ENCODE results near the gene SLC16A9.

DNA sequence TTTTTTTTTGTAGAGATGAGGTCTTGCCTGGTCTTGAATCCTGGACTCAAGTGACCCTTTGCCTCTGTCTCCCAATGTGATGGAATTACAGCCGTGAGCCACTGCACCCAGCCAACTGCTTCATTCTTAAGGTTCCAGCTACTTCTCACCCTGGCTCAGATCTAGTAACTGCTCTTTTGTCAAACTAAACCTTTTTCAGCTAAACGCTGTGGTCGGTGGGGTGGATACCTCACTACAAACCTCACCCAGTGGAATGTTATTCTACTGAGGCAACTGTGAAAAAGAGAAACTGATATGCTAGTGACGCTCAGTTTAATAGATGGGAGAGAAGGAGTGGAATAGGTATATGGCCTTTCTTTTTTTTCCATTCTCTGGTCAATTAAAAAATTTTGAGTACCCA, 45.3 kb upstream of the SLC16A9 start:
- TF ChIP-seq POLR2A (IDR thresholded peaks at IDR 0.05; ENCODE audit: low read depth, low read length) (no peak), POLR2AphosphoS5 (IDR thresholded peaks at IDR 0.05; ENCODE audit: low read depth, low read length) (no peak)

Measured in GM12892 (cell line).